SK-N-SH treated with all-trans-retinoic acid at 6 μM for 48 hours (cell line): ENCODE measurements around the gene TMEM222.

Experiments used
- ATAC-seq: fragments of 200-7000 bp; cut with Tn5 transposase; 3 replicates; pipeline ENCODE4 v1.9.1; 2020; ENCODE audit warnings: mild to moderate bottlenecking, moderate library complexity
- ARNTL ChIP-seq: fragments of 450-650 bp; formaldehyde crosslinking; IDR thresholded peaks from 2 replicates; pipeline ENCODE4 v1.5.0; 2020; ENCODE audit warnings: low read depth, mild to moderate bottlenecking, moderate library complexity, borderline replicate concordance
- BACH2 ChIP-seq: fragments of 250-450 bp; sonication (Bioruptor Pico); IDR thresholded peaks from 2 replicates; pipeline ENCODE4 v1.9.0; 2021; ENCODE audit warnings: mild to moderate bottlenecking, borderline replicate concordance
- CSDC2 ChIP-seq: fragments of 250-450 bp; sonication (Bioruptor Pico); IDR thresholded peaks from 2 replicates; pipeline ENCODE4 v1.5.0; 2020; ENCODE audit warnings: mild to moderate bottlenecking, moderate library complexity
- ESRRG ChIP-seq: fragments of 250-450 bp; sonication (Bioruptor Pico); IDR thresholded peaks from 2 replicates; pipeline ENCODE4 v1.6.1; 2021; ENCODE audit warnings: mild to moderate bottlenecking
- GLIS3 ChIP-seq: fragments of 250-450 bp; sonication (Bioruptor Pico); IDR thresholded peaks from 2 replicates; pipeline ENCODE4 v1.5.0; 2020; ENCODE audit warnings: mild to moderate bottlenecking, moderate library complexity
- ISL1 ChIP-seq: fragments of 250-450 bp; sonication (Bioruptor Pico); IDR thresholded peaks from 2 replicates; pipeline ENCODE4 v2.1.2; 2022; ENCODE audit warnings: mild to moderate bottlenecking, moderate library complexity
- OSR1 ChIP-seq: fragments of 250-450 bp; sonication (Bioruptor Pico); IDR thresholded peaks from 2 replicates; pipeline ENCODE4 v1.8.0; 2022; ENCODE audit warnings: moderate library complexity, mild to moderate bottlenecking, inconsistent platforms
- PPARA ChIP-seq: fragments of 250-450 bp; sonication (Bioruptor Pico); IDR thresholded peaks from 2 replicates; pipeline ENCODE4 v1.5.0; 2020; ENCODE audit warnings: mild to moderate bottlenecking, borderline replicate concordance
- RARB ChIP-seq: fragments of 250-450 bp; sonication (Bioruptor Pico); IDR thresholded peaks from 2 replicates; pipeline ENCODE4 v1.8.0; 2021; ENCODE audit warnings: mild to moderate bottlenecking, moderate library complexity
- SNAI2 ChIP-seq: fragments of 250-450 bp; sonication (Bioruptor Pico); IDR thresholded peaks from 2 replicates; pipeline ENCODE4 v1.5.0; 2020; ENCODE audit warnings: mild to moderate bottlenecking, moderate library complexity
- TOX ChIP-seq: fragments of 250-450 bp; sonication (Bioruptor Pico); IDR thresholded peaks from 2 replicates; pipeline ENCODE4 v1.8.0; 2021; ENCODE audit warnings: mild to moderate bottlenecking, moderate library complexity, borderline replicate concordance
- ZC3H10 ChIP-seq: fragments of 250-450 bp; sonication (Bioruptor Pico); IDR thresholded peaks from 2 replicates; pipeline ENCODE4 v1.5.1; 2021; ENCODE audit warnings: mild to moderate bottlenecking, moderate library complexity
- ZFP3 ChIP-seq: fragments of 250-450 bp; sonication (Bioruptor Pico); IDR thresholded peaks from 2 replicates; pipeline ENCODE4 v1.5.0; 2020; ENCODE audit warnings: mild to moderate bottlenecking, moderate library complexity
- ZFP30 ChIP-seq: fragments of 450-650 bp; formaldehyde crosslinking; IDR thresholded peaks from 2 replicates; pipeline ENCODE4 v1.5.0; 2022; ENCODE audit warnings: mild to moderate bottlenecking, moderate library complexity
- ZNF565 ChIP-seq: fragments of 450-650 bp; formaldehyde crosslinking; conservative IDR thresholded peaks from 2 replicates; pipeline ENCODE4 v1.5.0; 2020; ENCODE audit warnings: low read depth, mild to moderate bottlenecking, moderate library complexity
- ZNF70 ChIP-seq: fragments of 450-650 bp; formaldehyde crosslinking; IDR thresholded peaks from 2 replicates; pipeline ENCODE4 v1.5.0; 2020; ENCODE audit warnings: mild to moderate bottlenecking, moderate library complexity
- ZNF8 ChIP-seq: fragments of 450-650 bp; formaldehyde crosslinking; IDR thresholded peaks from 2 replicates; pipeline ENCODE4 v1.5.0; 2020; ENCODE audit warnings: mild to moderate bottlenecking, moderate library complexity
- TF ChIP-seq, protein P1 (sequence below): fragments of 250-450 bp; sonication (Bioruptor Pico); IDR thresholded peaks from 2 replicates; pipeline ENCODE4 v1.8.0; 2021; ENCODE audit warnings: low read depth, mild to moderate bottlenecking, moderate library complexity, borderline replicate concordance
- TF ChIP-seq, protein P2 (sequence below): fragments of 250-450 bp; sonication (Bioruptor Pico); IDR thresholded peaks from 2 replicates; pipeline ENCODE4 v1.5.1; 2021; ENCODE audit warnings: mild to moderate bottlenecking, moderate library complexity
- TF ChIP-seq, protein P3 (sequence below): fragments of 250-450 bp; sonication (Bioruptor Pico); IDR thresholded peaks from 2 replicates; pipeline ENCODE4 v1.5.0; 2020; ENCODE audit warnings: mild to moderate bottlenecking, moderate library complexity
- TF ChIP-seq, protein P4 (sequence below): fragments of 250-450 bp; sonication (Bioruptor Pico); IDR thresholded peaks from 2 replicates; pipeline ENCODE4 v1.8.0; 2020; ENCODE audit warnings: mild to moderate bottlenecking, moderate library complexity, borderline replicate concordance
- TF ChIP-seq, protein P5 (sequence below): fragments of 250-450 bp; sonication (Bioruptor Pico); IDR thresholded peaks from 2 replicates; pipeline ENCODE4 v1.5.1; 2020; ENCODE audit warnings: low read depth, mild to moderate bottlenecking, moderate library complexity

TMEM222 gene

DNA sequence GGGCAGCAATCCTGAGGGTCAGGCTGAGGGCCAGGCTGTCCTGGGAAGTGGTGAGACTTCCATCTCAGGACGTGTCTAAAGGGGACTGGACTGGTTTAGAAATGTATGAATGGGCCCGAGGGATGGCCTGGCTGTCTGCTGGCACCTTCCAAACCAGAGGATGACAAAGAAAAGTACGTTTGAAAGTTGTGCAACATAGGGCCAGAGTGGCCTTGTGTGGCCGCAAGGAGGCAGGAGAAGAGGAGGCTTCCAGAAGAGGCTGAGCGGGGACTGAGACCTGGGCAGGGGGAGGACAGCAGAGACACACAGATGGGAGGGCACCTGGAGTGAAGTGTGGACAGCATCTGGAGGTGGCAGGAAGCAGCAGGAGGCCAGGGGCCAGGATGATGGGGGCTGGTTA, 17.2 kb downstream of the TMEM222 start:
- no peak for ATAC-seq
- TF ChIP-seq CSDC2 (CRISPR knock-in tag) (no peak), BACH2 (CRISPR knock-in tag) (no peak), ZFP3 (CRISPR knock-in tag) (no peak), OSR1 (no peak), ZFP30 (CRISPR knock-in tag) (no peak)
- TF ChIP-seq, protein P1, sequence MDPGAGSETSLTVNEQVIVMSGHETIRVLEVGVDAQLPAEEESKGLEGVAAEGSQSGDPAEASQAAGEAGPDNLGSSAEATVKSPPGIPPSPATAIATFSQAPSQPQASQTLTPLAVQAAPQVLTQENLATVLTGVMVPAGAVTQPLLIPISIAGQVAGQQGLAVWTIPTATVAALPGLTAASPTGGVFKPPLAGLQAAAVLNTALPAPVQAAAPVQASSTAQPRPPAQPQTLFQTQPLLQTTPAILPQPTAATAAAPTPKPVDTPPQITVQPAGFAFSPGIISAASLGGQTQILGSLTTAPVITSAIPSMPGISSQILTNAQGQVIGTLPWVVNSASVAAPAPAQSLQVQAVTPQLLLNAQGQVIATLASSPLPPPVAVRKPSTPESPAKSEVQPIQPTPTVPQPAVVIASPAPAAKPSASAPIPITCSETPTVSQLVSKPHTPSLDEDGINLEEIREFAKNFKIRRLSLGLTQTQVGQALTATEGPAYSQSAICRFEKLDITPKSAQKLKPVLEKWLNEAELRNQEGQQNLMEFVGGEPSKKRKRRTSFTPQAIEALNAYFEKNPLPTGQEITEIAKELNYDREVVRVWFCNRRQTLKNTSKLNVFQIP (CRISPR knock-in tag) = no peak
- TF ChIP-seq, protein P2, sequence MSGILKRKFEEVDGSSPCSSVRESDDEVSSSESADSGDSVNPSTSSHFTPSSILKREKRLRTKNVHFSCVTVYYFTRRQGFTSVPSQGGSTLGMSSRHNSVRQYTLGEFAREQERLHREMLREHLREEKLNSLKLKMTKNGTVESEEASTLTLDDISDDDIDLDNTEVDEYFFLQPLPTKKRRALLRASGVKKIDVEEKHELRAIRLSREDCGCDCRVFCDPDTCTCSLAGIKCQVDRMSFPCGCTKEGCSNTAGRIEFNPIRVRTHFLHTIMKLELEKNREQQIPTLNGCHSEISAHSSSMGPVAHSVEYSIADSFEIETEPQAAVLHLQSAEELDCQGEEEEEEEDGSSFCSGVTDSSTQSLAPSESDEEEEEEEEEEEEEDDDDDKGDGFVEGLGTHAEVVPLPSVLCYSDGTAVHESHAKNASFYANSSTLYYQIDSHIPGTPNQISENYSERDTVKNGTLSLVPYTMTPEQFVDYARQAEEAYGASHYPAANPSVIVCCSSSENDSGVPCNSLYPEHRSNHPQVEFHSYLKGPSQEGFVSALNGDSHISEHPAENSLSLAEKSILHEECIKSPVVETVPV (CRISPR knock-in tag) = no peak

DNA sequence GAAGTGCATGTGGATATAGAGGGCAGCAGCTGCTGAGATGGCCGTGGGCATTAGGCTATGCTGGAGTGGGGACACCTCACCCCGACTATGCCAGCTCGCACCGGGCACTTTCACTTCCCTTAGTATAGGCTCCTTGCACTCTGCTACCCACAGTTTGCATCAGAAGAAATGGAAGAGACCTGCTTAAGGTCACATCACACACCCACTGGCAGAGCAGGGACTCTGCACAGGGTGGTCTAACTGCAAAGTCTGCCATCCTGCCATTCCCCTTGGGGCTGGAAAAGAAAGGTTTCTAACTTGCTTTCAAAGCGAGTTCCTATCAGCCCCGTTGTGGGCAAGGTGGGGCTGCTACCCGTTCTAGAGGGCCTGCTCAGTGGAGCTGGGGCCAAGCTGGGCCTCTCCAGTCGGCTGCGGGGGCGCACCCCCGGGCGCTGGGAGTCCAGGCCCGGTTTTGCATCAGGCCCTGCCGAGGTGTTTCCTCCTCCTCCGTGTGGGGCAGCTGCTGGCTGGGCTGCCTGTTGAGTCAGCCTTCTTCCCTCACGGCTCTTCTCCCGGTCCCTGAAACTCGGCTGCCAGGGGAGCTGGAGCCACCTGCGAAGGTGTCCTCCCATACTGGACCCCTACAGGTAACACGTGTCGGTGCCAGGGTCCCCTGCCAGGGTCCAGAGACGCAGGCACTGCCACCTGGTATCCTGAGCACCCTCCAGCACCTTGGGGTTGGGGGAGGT, 19.7 kb downstream of the TMEM222 start, which contains the start of gene SYTL1:
Gene SYTL1 (plus strand): TSS at position 498 of the 728 bp plus-strand sequence. CDS start 3,313 bp downstream, outside the sequence.
- peak; percentile 86 for ATAC-seq
- no peak for TF ChIP-seq ZNF8 (CRISPR knock-in tag)
- no peak for TF ChIP-seq ESRRG (CRISPR knock-in tag)
- no peak for TF ChIP-seq RARB
- no peak for TF ChIP-seq ZNF565
- TF ChIP-seq SNAI2 = no peak
- TF ChIP-seq, protein P3, sequence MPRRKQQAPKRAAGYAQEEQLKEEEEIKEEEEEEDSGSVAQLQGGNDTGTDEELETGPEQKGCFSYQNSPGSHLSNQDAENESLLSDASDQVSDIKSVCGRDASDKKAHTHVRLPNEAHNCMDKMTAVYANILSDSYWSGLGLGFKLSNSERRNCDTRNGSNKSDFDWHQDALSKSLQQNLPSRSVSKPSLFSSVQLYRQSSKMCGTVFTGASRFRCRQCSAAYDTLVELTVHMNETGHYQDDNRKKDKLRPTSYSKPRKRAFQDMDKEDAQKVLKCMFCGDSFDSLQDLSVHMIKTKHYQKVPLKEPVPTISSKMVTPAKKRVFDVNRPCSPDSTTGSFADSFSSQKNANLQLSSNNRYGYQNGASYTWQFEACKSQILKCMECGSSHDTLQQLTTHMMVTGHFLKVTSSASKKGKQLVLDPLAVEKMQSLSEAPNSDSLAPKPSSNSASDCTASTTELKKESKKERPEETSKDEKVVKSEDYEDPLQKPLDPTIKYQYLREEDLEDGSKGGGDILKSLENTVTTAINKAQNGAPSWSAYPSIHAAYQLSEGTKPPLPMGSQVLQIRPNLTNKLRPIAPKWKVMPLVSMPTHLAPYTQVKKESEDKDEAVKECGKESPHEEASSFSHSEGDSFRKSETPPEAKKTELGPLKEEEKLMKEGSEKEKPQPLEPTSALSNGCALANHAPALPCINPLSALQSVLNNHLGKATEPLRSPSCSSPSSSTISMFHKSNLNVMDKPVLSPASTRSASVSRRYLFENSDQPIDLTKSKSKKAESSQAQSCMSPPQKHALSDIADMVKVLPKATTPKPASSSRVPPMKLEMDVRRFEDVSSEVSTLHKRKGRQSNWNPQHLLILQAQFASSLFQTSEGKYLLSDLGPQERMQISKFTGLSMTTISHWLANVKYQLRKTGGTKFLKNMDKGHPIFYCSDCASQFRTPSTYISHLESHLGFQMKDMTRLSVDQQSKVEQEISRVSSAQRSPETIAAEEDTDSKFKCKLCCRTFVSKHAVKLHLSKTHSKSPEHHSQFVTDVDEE = no peak
- TF ChIP-seq ZC3H10 (CRISPR knock-in tag) = no peak
- TF ChIP-seq BACH2 (CRISPR knock-in tag) = no peak
- TF ChIP-seq ZNF70 (CRISPR knock-in tag) = no peak
- TF ChIP-seq, protein P4, sequence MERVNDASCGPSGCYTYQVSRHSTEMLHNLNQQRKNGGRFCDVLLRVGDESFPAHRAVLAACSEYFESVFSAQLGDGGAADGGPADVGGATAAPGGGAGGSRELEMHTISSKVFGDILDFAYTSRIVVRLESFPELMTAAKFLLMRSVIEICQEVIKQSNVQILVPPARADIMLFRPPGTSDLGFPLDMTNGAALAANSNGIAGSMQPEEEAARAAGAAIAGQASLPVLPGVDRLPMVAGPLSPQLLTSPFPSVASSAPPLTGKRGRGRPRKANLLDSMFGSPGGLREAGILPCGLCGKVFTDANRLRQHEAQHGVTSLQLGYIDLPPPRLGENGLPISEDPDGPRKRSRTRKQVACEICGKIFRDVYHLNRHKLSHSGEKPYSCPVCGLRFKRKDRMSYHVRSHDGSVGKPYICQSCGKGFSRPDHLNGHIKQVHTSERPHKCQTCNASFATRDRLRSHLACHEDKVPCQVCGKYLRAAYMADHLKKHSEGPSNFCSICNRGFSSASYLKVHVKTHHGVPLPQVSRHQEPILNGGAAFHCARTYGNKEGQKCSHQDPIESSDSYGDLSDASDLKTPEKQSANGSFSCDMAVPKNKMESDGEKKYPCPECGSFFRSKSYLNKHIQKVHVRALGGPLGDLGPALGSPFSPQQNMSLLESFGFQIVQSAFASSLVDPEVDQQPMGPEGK (CRISPR knock-in tag) = no peak
- no peak for TF ChIP-seq CSDC2 (CRISPR knock-in tag)
- TF ChIP-seq, protein P5, sequence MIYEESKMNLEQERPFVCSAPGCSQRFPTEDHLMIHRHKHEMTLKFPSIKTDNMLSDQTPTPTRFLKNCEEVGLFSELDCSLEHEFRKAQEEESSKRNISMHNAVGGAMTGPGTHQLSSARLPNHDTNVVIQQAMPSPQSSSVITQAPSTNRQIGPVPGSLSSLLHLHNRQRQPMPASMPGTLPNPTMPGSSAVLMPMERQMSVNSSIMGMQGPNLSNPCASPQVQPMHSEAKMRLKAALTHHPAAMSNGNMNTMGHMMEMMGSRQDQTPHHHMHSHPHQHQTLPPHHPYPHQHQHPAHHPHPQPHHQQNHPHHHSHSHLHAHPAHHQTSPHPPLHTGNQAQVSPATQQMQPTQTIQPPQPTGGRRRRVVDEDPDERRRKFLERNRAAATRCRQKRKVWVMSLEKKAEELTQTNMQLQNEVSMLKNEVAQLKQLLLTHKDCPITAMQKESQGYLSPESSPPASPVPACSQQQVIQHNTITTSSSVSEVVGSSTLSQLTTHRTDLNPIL (CRISPR knock-in tag) = no peak
- TF ChIP-seq, all 23 proteins: peak for 0

DNA sequence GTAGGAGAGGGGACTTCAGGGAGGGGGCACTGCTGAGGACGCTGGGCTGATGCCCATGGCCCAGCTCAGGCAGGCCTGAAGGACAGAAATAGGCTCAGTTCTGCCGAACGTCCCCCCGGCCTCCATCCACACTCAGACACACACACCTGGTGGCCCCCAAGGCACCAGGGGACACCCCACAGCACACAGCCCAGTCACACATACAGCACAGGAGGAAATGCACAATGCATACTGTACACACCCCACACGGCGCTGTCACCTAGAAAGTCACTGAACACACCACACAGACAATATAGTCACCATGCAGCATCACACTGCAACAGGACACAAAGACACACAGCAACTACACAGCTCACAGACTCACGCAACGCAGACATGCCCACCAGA, 20.4 kb downstream of the TMEM222 start:
- ATAC-seq = no peak
- TF ChIP-seq ZNF565 (no peak), ISL1 (CRISPR knock-in tag) (no peak), PPARA (no peak), GLIS3 (CRISPR knock-in tag) (no peak), ARNTL (CRISPR knock-in tag) (no peak), TOX (CRISPR knock-in tag) (no peak), RARB (no peak), ZC3H10 (CRISPR knock-in tag) (no peak), ESRRG (CRISPR knock-in tag) (no peak)
- TF ChIP-seq, protein P5 (CRISPR knock-in tag) = no peak
- TF ChIP-seq, protein P4 (CRISPR knock-in tag) = no peak
- TF ChIP-seq, protein P3 = no peak
